GM12891 (cell line): Measurements from ENCODE around the gene LEPR.

Source experiments
- PAX5 ChIP-seq: IDR thresholded peaks from 2 replicates; pipeline ENCODE4 v1.6.1; 2011; ENCODE audit warnings: low read length, moderate library complexity, mild to moderate bottlenecking; ENCODE audit not compliant: insufficient read depth, severe bottlenecking
- POLR2A ChIP-seq: IDR thresholded peaks from 2 replicates; pipeline ENCODE4 v1.6.1; 2011; ENCODE audit warnings: low read depth, low read length, control low read depth
- POLR2AphosphoS5 ChIP-seq: IDR thresholded peaks from 2 replicates; pipeline ENCODE4 v1.6.1; 2011; ENCODE audit warnings: low read depth, low read length, control low read depth
- POU2F2 ChIP-seq: IDR thresholded peaks from 2 replicates; pipeline ENCODE4 v1.6.1; 2011; ENCODE audit warnings: low read depth, mild to moderate bottlenecking, control low read depth, low read length, moderate library complexity
- SPI1 ChIP-seq: IDR thresholded peaks from 2 replicates; pipeline ENCODE4 v1.6.1; 2011; ENCODE audit warnings: low read depth, low read length, control low read depth
- TAF1 ChIP-seq: IDR thresholded peaks from 2 replicates; pipeline ENCODE4 v1.6.1; 2011; ENCODE audit warnings: low read depth, low read length, control low read depth

GRCh38 chr1:65372557-65372956 is 47.9 kb upstream of the LEPR start:
- TF ChIP-seq POLR2A, result no peak
- no peak for TF ChIP-seq POLR2AphosphoS5
- no peak for TF ChIP-seq TAF1
- no peak for TF ChIP-seq SPI1
- TF ChIP-seq PAX5, result no peak
- no peak for TF ChIP-seq POU2F2
